GM20000 (cell line): ENCODE results near the gene PRMT5.

Experiments used
- DNase-seq: peaks from one replicate; pipeline ENCODE4 v3.0.0; 2012; ENCODE audit warnings: low spot score
- TF ChIP-seq, protein P1 (sequence below): IDR thresholded peaks from 2 replicates; pipeline ENCODE4 v1.5.1; 2012; ENCODE audit warnings: mild to moderate bottlenecking, control low read depth; ENCODE audit errors: extremely low read depth, missing control alignments

The PRMT5 gene

GRCh38 chr14:22883173-22883976 lies 45.8 kb downstream of the PRMT5 start, which contains the start of gene REM2:
REM2 (plus strand) TSS chr14:22883222; CDS start chr14:22883288, 66 bp downstream.
- TF ChIP-seq, protein P1, sequence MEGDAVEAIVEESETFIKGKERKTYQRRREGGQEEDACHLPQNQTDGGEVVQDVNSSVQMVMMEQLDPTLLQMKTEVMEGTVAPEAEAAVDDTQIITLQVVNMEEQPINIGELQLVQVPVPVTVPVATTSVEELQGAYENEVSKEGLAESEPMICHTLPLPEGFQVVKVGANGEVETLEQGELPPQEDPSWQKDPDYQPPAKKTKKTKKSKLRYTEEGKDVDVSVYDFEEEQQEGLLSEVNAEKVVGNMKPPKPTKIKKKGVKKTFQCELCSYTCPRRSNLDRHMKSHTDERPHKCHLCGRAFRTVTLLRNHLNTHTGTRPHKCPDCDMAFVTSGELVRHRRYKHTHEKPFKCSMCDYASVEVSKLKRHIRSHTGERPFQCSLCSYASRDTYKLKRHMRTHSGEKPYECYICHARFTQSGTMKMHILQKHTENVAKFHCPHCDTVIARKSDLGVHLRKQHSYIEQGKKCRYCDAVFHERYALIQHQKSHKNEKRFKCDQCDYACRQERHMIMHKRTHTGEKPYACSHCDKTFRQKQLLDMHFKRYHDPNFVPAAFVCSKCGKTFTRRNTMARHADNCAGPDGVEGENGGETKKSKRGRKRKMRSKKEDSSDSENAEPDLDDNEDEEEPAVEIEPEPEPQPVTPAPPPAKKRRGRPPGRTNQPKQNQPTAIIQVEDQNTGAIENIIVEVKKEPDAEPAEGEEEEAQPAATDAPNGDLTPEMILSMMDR = no peak
- peak; percentile 21 for DNase-seq

DNA sequence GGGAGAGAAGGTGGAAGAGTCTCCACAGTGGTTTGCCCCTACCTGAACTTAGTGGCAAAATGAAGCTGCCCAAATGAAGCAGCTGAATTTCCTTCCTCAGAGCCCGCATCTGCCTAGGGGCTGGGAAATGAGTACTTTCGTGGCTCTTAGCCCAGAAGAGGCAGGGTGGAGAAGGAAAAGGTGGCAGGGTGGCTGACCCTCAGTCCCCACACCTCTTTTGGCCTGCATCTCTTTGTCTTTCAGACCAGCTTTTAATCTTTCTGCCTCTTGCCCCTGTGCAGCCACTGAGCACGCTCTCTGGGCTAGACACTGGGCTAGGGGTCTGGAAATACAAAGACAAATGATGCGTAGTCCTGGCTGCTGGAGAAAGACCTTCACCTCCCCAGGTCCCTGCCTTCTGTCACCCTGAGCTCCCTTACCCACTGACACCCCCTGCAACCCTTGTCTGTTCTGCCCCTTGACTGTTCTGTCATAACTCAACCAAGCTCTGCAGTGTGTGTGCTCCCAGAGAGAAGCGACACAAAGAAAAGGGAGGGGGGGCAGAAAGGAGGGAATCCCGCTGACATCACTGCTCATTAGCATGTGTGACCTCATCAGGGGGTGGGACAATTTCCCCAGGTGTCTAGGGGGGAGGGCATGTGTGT lies 46.5 kb downstream of the PRMT5 start:
- TF ChIP-seq, protein P1 = no peak
- DNase-seq = peak; percentile 56

- no peak for DNase-seq
- TF ChIP-seq, protein P1 = no peak
Measured at GRCh38 chr14:22882064-22882463, 47.1 kb downstream of the PRMT5 start.

GRCh38 chr14:22878271-22879246 lies 50.6 kb downstream of the PRMT5 start:
- peak; percentile 6 for DNase-seq
- TF ChIP-seq, protein P1 = no peak

GRCh38 chr14:22877000-22877501 lies 52.1 kb downstream of the PRMT5 start:
- TF ChIP-seq, protein P1 = no peak
- no peak for DNase-seq

DNA sequence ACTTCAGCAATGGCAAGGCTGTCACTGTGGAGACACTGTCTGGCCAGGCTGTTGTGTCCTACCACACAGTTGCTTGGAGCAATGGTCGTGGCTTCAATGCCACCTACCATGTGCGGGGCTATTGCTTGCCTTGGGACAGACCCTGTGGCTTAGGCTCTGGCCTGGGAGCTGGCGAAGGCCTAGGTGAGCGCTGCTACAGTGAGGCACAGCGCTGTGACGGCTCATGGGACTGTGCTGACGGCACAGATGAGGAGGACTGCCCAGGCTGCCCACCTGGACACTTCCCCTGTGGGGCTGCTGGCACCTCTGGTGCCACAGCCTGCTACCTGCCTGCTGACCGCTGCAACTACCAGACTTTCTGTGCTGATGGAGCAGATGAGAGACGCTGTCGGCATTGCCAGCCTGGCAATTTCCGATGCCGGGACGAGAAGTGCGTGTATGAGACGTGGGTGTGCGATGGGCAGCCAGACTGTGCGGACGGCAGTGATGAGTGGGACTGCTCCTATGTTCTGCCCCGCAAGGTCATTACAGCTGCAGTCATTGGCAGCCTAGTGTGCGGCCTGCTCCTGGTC lies 53.3 kb downstream of the PRMT5 start:
- TF ChIP-seq, protein P1 = no peak
- no peak for DNase-seq
